GM18502 (cell line): ENCODE results near the gene PYURF.

Source experiments
- ATAC-seq: cut with Tn5 transposase; IDR thresholded peaks from one replicate; pipeline ENCODE4 v1.9.1; 2021; ENCODE audit warnings: mild to moderate bottlenecking; ENCODE audit not compliant: unreplicated experiment, poor library complexity

PYURF gene

GRCh38 chr4:88514557-88515511, 8.7 kb downstream of the PYURF start:
- no peak for ATAC-seq

GRCh38 chr4:88511236-88511635, 12.3 kb downstream of the PYURF start:
- ATAC-seq, result no peak

GRCh38 chr4:88503344-88503743, 20.2 kb downstream of the PYURF start:
- no peak for ATAC-seq

- ATAC-seq, result no peak
These were observed 25.6 kb downstream of the PYURF start for GRCh38 chr4:88497859-88498409.

GRCh38 chr4:88489100-88489761, 34.3 kb downstream of the PYURF start:
- no peak for ATAC-seq

GRCh38 chr4:88481537-88481936, 42.0 kb downstream of the PYURF start:
- ATAC-seq, result no peak

GRCh38 chr4:88478247-88478646, 45.3 kb downstream of the PYURF start:
- ATAC-seq, result no peak

GRCh38 chr4:88477229-88477860, 46.2 kb downstream of the PYURF start:
- no peak for ATAC-seq
